K562 (cell line): Measurements from ENCODE around the gene DYNC1I2. TPM values are rescaled to one million over a fixed set of nuclear protein-coding genes. Genes with fewer than 3 reads are reported as not detected.

Experiments used
- C11orf30 ChIP-seq: fragments of 450-650 bp; IDR thresholded peaks from 2 replicates; pipeline ENCODE4 v1.6.1; 2016; ENCODE audit warnings: low read depth, mild to moderate bottlenecking
- DIDO1 ChIP-seq: fragments of 450-650 bp; IDR thresholded peaks from 2 replicates; pipeline ENCODE4 v1.6.1; 2016; ENCODE audit warnings: low read depth, missing biosample characterization, missing genetic modification characterization
- ESRRA ChIP-seq: fragments of 450-650 bp; IDR thresholded peaks from 2 replicates; pipeline ENCODE4 v1.6.1; 2014; ENCODE audit warnings: low read depth, mild to moderate bottlenecking, moderate library complexity, borderline replicate concordance
- HDAC2 ChIP-seq: fragments of 450-650 bp; IDR thresholded peaks from 2 replicates; pipeline ENCODE4 v1.6.1; 2016; ENCODE audit warnings: mild to moderate bottlenecking
- JUNB ChIP-seq: fragments of 450-650 bp; formaldehyde crosslinking; conservative IDR thresholded peaks from 2 replicates; pipeline ENCODE4 v1.4.0; 2020; ENCODE audit warnings: mild to moderate bottlenecking
- MTA1 ChIP-seq: fragments of 450-650 bp; IDR thresholded peaks from 2 replicates; pipeline ENCODE4 v1.6.1; 2017; ENCODE audit warnings: borderline replicate concordance
- NFE2 ChIP-seq: IDR thresholded peaks from 2 replicates; pipeline ENCODE4 v1.6.1; 2014; ENCODE audit warnings: antibody characterized with exemption, low read depth
- TFAM ChIP-seq: fragments of 250-450 bp; sonication (Bioruptor Pico); conservative IDR thresholded peaks from 2 replicates; pipeline ENCODE4 v1.5.0; 2021; ENCODE audit warnings: mild to moderate bottlenecking, moderate library complexity
- ZNF431 ChIP-seq: sonication (generic); formaldehyde crosslinking; IDR thresholded peaks from 2 replicates; pipeline ENCODE4 v1.8.0; 2022; ENCODE audit warnings: mild to moderate bottlenecking, missing genetic modification reagents
- polyA plus RNA-seq, 8 experiments: library from polyadenylated mRNA; depleted of rRNA in 4 of 8; stranded (reverse) in 5 of 8; unstranded in 3 of 8; fragments of >200 nt; fragmentation: Nextera tagmentation in 2 of 8; fragmentation: Illumina TruSeq in 1 of 8; extraction: Ambion mirVana in 2 of 8; extraction: Trizol in 1 of 8; gene quantifications; 2 replicates each; pipeline versions ENCODE4 v1.2.1 to v1.2.3, GENCODE V29; 2011 to 2014; ENCODE audit warnings: inconsistent platforms in 1 of 8, missing spikeins in 1 of 8
- total RNA-seq, 7 experiments: library from RNA; depleted of rRNA in 6 of 7; stranded (reverse); fragments of >200 nt in 6 of 7; fragmentation: Illumina TruSeq in 2 of 7; extraction: Trizol in 2 of 7; gene quantifications; 2 replicates each; pipeline versions ENCODE4 v1.2.1 to v1.2.3, GENCODE V29; 2011 to 2021; ENCODE audit warnings: low replicate concordance in 1 of 7
- TF ChIP-seq, protein P1 (sequence below): sonication (generic); formaldehyde crosslinking; IDR thresholded peaks from 2 replicates; pipeline ENCODE4 v1.8.1; 2023; ENCODE audit warnings: missing genetic modification reagents, mild to moderate bottlenecking, borderline replicate concordance
- TF ChIP-seq, protein P2 (sequence below), 2 experiments: fragments of 450-650 bp in 1 of 2; sonication (generic) in 1 of 2; formaldehyde crosslinking in 1 of 2; IDR thresholded peaks in 1 of 2; conservative IDR thresholded peaks in 1 of 2; 2 replicates each; pipeline versions ENCODE4 v1.6.1 to v1.8.1; 2016 to 2023; ENCODE audit warnings: mild to moderate bottlenecking in 2 of 2, moderate library complexity in 2 of 2, inconsistent platforms in 1 of 2, missing genetic modification reagents in 1 of 2
- TF ChIP-seq, protein P3 (sequence below): sonication (generic); formaldehyde crosslinking; IDR thresholded peaks from 2 replicates; pipeline ENCODE4 v1.8.0; 2022; ENCODE audit warnings: mild to moderate bottlenecking, missing genetic modification reagents, borderline replicate concordance

Gene DYNC1I2
- total and polyA plus RNA-seq, 9 of the 15 experiments (the other 6 are each of a cell fraction or from before 2014, with no cell fraction given): 59.1 to 204 (median 100) TPM

GRCh38 chr2:171687287-171688128 lies at the start of gene DYNC1I2 (continued):
- TF ChIP-seq, protein P1, sequence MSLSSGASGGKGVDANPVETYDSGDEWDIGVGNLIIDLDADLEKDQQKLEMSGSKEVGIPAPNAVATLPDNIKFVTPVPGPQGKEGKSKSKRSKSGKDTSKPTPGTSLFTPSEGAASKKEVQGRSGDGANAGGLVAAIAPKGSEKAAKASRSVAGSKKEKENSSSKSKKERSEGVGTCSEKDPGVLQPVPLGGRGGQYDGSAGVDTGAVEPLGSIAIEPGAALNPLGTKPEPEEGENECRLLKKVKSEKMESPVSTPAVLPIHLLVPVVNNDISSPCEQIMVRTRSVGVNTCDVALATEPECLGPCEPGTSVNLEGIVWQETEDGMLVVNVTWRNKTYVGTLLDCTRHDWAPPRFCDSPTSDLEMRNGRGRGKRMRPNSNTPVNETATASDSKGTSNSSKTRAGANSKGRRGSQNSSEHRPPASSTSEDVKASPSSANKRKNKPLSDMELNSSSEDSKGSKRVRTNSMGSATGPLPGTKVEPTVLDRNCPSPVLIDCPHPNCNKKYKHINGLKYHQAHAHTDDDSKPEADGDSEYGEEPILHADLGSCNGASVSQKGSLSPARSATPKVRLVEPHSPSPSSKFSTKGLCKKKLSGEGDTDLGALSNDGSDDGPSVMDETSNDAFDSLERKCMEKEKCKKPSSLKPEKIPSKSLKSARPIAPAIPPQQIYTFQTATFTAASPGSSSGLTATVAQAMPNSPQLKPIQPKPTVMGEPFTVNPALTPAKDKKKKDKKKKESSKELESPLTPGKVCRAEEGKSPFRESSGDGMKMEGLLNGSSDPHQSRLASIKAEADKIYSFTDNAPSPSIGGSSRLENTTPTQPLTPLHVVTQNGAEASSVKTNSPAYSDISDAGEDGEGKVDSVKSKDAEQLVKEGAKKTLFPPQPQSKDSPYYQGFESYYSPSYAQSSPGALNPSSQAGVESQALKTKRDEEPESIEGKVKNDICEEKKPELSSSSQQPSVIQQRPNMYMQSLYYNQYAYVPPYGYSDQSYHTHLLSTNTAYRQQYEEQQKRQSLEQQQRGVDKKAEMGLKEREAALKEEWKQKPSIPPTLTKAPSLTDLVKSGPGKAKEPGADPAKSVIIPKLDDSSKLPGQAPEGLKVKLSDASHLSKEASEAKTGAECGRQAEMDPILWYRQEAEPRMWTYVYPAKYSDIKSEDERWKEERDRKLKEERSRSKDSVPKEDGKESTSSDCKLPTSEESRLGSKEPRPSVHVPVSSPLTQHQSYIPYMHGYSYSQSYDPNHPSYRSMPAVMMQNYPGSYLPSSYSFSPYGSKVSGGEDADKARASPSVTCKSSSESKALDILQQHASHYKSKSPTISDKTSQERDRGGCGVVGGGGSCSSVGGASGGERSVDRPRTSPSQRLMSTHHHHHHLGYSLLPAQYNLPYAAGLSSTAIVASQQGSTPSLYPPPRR (CRISPR knock-in tag): peak; percentile 78; the same call in 1 of the 2 replicates
- TF ChIP-seq NFE2: peak; percentile 5; the same call in 1 of the 2 replicates
- peak; percentile 10; the same call in 1 of the 2 replicates for TF ChIP-seq MTA1
- TF ChIP-seq ZNF431: peak; percentile 56
- TF ChIP-seq, protein P2, sequence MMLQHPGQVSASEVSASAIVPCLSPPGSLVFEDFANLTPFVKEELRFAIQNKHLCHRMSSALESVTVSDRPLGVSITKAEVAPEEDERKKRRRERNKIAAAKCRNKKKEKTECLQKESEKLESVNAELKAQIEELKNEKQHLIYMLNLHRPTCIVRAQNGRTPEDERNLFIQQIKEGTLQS (IDR thresholded peaks at IDR 0.05): peak; percentile 96
- TF ChIP-seq, protein P2 (CRISPR knock-in tag; conservative IDR thresholded peaks at IDR 0.05): peak; percentile 91
- TF ChIP-seq DIDO1 (tag): peak; percentile 75
- peak; percentile 88; the same call in 1 of the 2 replicates for TF ChIP-seq HDAC2
- no peak for TF ChIP-seq TFAM (CRISPR knock-in tag)
- TF ChIP-seq ESRRA: peak; percentile 16; the same call in 1 of the 2 replicates
- TF ChIP-seq JUNB (CRISPR knock-in tag): no peak
- TF ChIP-seq, protein P3, sequence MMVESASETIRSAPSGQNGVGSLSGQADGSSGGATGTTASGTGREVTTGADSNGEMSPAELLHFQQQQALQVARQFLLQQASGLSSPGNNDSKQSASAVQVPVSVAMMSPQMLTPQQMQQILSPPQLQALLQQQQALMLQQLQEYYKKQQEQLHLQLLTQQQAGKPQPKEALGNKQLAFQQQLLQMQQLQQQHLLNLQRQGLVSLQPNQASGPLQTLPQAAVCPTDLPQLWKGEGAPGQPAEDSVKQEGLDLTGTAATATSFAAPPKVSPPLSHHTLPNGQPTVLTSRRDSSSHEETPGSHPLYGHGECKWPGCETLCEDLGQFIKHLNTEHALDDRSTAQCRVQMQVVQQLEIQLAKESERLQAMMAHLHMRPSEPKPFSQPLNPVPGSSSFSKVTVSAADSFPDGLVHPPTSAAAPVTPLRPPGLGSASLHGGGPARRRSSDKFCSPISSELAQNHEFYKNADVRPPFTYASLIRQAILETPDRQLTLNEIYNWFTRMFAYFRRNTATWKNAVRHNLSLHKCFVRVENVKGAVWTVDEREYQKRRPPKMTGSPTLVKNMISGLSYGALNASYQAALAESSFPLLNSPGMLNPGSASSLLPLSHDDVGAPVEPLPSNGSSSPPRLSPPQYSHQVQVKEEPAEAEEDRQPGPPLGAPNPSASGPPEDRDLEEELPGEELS (CRISPR knock-in tag): peak; percentile 79; the same call in 1 of the 2 replicates
- TF ChIP-seq C11orf30: peak; percentile 71
